Amniotic epithelial cell (primary cell): ENCODE data around the gene SLCO2B1.

ENCODE experiments used
- DNase-seq: peaks from one replicate; pipeline ENCODE4 v3.0.0-alpha.2; 2010; ENCODE audit warnings: low read depth

Gene SLCO2B1

DNA sequence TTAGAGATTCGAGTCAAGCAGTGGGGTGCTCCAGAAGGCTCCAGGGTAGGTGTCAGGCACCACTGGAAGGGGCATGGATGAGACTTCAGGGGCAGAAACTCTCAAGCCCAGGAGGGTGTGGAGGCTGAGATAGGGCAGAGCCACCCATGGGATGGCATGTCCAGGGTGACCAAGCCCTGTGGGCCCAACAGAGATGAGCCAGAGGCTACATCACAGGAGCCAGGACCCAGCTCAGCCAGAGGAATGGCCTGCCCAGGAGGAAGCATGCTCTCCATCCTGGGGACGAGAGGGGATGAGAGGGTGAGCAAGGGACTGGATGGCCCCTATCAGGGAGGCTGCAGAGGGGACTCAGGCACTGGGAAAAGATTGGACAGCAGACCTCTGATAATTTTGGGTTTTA is 42.8 kb downstream of the SLCO2B1 start:
- DNase-seq, result no peak

DNA sequence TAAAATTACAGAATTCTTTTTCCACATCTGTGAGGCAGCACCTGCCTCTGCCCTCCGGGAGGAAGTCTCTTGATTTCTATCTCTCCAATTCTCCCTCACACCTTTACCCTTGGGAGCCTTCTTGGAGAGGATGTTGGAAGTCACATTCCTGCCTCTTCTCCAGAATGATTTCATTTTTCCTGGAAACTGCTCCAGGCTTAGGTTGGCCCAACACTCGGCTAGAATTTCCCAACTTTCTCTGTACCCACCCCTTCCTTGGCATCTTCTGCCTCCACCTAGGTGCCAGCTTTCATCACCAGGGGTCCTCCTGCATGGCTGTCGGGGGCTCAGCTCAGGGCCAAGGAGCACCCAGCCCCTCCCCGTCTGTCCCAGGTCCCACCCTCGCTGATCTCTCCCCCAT is 43.2 kb downstream of the SLCO2B1 start:
- DNase-seq, result no peak

DNA sequence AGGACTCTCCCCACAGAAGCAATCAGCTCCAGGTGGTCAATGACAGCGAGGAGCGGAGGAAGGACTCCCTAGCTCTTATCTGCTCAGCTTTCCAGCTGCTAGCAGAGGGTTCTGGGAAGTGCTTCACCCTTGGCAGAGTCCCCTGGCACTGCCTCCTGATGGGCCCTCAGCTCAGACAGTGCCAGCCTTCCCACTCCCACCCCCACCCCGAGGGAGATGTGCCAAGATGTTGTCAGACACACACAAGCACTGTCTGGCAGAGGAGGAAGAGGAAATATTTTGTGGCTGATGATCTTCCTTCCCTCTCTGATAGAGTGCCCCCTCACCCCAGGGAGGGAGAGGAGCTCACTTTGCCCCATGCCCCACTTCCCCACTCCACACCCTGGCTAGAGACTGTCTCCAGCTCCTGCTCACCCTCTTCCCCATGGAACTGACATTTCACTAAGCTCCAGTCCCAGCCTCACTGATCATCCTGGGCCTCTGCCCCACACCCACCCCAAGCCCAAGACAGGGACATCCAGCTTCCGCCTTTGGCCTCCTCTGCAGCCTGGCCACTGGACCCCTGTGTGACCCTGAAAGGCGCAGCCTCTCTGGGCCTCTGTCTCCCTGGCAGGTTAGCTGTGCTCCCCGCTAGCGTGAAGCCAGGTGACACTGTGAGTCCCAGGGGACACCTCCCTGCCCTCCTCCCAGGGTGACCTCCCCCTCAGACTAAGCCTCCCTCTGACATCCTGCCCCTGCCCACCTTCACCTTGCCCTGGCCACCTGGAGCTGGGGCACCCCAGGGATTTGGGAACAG is 44.5 kb downstream of the SLCO2B1 start:
- no peak for DNase-seq

DNA sequence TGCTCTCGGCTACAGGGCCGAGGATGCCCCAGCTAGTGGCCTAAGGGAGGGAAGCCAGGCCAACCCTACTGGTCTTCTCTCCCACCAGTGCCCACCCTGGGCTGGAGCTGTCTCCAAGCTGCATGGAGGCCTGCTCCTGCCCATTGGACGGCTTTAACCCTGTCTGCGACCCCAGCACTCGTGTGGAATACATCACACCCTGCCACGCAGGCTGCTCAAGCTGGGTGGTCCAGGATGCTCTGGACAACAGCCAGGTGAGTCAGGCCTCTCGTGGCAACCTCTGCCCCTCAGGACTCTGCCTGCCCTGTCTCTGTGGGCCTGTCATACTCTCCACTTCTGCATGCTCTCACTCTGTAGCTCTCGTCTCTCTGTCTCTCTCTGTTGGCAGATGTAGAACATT is 45.5 kb downstream of the SLCO2B1 start:
- DNase-seq, result peak; percentile 3

DNA sequence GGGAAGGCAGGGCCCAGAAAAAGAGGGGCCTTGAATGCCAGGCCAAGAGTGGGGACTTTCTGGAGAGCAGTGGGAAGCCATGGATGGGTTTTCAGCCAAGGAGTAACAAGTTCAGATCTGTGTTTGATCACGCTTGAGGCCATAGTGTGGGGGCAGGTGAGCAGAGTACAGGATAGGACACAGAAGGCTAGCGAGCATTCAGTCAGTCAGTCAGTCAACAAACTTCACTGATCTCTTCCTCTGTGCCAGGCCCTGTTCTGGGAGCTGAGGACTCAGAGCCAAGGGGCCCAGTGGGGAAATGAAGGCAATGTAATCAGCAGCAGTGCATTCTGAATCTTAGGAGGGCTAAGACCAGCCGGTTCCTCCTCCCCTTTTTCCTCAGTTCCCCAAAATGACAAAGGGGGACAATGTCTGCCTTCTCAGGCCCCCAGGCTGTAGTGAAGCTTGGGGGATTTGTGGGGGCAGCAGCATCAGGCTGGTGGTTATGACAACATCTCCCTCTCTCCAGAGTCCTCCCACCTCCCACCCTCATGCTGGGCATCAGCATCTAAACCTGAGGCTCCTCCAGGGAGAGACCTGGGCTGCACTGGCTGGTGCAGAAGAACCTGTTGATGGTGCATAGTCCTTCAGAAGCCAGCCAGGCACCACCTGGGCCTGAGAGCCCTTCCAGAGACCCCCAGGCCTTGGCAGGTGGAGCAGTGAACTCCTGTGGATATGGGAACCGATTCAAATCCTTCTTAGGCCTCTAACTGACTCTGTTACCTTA is 46.8 kb downstream of the SLCO2B1 start:
- no peak for DNase-seq

DNA sequence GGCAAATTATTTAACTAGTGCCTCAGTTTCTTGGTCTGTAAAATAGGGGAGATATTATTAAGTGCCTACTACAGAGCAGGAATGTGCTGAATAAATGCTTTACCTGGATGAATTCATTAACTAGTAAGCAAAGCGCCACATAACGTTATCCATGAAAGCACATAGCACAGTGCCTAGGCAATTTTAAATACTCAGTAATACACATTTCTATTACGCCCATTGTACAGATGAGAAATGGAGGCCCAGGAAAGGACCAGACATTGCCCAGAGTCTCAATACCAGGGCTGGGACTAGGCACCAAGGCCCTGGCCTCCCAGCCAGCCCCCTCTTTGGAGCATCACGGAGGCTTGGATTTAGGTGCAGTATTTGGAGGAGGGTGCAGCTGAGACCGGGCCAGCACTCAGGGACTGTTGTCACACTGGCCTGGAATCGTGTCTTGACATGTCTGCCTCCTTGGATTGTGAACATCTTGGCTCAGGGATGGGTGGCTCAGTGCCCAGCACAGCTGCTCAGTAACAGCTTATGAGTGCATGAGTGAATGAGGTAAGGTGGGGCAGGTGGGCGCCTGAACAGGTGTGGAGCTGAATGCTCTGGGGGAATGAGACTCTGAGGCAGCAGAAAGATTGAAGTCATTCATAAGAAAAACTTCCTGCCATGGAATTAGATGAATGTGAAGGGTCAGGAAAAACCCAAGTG is 47.5 kb downstream of the SLCO2B1 start:
- DNase-seq, result no peak

DNA sequence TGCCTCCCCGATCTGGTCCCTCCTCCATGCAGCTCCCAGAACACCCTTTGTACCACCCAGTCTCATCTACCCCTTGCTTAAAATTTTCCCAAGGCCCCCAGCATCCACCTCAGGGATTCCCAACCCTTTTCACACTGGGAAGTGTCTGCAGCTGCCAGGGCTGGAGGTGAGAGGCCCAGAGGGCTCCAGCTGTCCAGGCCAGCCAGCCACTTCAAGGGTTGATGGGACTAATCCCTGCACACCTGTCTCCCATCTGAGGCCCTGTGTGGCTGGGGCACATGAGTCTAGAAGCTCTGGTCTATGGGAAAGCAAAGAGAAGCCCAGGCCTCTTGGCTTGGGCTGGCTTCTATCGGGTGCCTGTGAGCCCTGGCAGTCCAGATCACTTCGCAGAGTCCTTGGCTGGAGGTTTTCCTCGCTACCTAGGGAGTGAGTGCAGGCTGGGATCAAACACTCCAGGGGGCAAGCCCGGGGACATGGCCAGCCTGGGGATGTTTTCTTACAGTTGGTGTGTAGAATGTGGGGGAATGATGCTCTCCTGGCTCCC is 48.6 kb downstream of the SLCO2B1 start:
- no peak for DNase-seq

DNA sequence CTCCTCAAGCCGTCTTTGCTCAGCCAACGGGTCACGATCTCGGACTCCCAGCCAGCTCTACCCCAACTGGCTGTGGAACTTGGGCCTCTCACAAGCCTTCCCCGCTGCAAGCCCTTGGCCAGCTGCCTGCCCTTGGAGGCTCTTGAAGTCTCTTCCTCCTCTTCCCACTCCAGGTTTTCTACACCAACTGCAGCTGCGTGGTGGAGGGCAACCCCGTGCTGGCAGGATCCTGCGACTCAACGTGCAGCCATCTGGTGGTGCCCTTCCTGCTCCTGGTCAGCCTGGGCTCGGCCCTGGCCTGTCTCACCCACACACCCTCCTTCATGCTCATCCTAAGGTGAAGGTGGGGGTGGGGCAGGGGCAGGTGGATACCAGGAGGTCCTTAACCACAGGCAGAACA is 49.1 kb downstream of the SLCO2B1 start:
- DNase-seq, result no peak

DNA sequence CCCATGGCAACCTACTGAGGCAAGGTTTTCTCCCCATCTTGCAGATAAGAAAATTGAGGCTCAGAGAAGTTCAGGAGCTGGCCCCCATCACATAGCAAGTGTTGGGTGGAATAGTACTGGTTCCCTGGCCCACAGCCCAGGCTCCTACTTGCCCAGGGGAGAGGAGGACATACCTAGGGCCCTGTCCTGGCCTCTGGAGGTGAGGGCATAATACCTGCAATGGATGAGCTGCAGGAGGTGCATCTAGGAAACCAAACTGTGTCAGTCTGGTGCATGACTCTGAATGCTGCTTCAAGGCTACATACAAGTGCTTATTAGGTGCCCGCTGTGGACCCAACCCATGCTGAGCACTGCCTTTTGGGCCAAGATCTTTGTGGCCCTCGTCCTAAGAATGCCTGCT is 49.6 kb downstream of the SLCO2B1 start:
- no peak for DNase-seq

DNA sequence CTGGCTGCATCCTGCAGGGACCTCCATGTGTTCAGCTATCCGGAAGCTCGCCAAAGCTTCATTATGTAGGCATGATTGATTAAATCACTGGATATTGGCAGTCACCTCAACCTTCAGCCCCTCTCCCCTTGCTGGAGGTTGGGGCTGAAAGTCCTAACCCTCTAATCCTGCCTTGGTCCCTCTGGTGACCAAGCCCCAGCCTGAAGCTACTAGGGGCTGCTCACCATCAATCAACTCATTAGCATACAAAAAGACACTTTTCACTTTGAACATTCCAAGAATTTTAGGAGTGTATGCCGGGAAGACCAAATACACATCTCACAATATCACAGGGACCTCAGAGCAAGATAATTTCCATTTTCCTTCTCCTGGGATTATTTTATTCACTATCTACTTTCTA is 50.9 kb downstream of the SLCO2B1 start:
- DNase-seq, result no peak

DNA sequence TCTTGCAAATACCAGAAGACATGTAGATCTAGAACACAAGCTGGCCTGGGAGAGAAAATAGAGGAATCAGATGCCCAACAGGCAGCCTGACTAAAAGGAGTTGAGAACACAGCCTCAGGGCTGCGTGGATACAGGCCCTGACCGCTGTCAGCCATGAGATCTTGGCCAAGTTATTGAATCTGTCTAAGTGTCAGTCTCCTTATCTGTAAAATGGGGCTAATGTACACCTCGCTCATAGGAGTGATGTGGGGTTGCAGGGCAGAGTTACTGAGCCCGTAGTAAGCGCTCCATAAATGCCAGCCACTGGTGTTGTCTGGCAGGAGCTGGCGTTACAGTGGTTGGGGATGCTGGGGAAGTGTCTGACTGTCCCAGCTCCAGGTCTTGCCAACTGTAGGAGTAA is 51.3 kb downstream of the SLCO2B1 start:
- DNase-seq, result no peak

DNA sequence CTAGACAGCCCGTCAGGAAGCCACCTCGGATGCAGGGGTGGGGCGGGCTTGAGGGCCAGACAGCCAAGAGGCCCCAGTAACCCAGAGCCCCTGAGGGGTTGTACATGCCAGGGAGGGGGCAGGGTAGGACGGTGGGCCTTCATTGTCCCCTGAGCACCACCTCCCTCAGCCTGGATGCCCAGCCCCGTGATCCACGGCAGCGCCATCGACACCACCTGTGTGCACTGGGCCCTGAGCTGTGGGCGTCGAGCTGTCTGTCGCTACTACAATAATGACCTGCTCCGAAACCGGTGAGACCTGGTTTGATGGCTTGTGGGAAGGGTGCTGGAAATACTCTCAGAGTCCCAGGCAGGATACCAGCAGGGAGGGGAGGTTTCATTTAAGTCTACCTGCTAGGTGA is 52.2 kb downstream of the SLCO2B1 start:
- no peak for DNase-seq

DNA sequence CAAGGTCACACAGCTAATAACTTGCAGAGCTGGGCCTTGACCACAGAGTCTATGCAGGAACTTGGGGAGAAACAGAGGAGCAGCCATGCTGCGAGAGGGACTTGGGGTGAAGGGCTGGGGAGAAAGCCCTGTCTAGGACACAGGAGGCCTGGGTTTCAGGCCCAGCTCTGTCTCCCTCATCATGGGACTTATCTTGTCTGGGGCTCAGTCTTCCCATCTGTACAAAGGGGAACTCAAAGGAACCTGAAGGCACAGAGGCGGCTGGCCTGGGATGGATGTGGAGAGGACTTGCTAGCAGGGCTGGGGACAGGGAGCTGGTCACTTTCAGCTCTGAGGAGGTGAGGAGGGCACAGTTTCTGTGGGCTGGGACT is 52.7 kb downstream of the SLCO2B1 start:
- no peak for DNase-seq

DNA sequence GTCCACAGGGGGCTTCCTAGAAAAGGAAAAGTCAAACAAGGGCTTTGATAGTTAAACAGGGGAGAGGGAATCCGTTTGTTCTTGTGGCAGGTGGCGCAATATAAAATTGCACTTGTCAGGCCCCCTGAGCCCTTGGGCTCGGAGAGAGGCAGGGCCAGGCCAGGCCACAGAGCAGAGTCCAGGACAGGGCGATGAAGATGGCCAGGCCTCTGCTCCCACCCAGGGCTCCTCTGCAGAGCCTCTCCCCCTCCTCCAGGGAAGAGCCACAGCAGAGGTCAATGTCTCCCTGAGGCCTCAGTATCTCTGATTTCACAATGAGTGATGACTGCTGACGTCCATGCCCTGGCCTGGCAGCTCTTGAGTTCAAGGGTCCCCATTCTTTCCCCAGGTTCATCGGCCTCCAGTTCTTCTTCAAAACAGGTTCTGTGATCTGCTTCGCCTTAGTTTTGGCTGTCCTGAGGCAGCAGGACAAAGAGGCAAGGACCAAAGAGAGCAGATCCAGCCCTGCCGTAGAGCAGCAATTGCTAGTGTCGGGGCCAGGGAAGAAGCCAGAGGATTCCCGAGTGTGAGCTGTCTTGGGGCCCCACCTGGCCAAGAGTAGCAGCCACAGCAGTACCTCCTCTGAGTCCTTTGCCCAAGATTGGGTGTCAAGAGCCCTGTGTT is 53.2 kb downstream of the SLCO2B1 start:
- DNase-seq, result no peak

DNA sequence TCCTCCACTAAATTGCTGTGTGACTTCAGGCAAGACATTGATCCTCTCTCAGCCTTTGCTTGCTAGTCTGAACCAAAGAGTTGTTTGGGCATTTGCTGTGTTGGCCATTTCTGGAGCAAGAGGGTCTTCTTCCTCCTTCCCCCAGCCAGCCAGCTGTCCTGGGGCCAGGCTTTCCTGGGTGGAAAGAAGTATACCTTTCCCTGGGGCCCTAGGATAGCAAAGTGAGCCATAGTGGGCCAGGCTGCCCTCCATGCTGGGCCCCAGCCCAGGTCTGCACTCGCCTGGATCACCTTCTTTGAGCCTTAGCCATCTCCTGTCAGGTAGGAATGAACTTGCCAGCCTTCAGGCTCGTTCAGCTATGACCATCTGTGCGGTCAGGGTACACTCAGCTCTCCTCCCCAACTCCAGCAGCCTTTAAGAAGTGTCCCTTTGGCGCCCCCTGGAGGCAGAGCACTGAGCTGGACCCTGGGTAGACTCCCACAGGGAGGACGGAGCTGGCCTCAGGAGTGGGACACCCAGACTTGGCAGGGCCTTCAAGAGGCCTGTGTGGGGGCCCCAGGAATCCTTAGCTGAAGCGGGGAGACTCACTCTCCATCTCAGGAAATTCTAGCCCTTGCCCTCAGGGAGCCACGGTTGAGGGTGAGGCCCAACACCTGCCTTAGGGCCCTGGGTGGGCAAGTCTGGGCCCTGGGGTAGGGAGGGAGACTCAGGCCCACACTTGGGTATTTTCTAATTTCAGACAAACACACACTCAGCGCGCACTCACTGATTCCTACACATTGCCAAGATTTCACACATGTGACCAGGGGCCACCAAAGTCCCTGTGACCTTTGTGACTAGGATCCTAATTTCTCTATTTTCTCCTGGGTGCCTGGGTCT is 54.0 kb downstream of the SLCO2B1 start:
- DNase-seq, result peak; percentile 76

DNA sequence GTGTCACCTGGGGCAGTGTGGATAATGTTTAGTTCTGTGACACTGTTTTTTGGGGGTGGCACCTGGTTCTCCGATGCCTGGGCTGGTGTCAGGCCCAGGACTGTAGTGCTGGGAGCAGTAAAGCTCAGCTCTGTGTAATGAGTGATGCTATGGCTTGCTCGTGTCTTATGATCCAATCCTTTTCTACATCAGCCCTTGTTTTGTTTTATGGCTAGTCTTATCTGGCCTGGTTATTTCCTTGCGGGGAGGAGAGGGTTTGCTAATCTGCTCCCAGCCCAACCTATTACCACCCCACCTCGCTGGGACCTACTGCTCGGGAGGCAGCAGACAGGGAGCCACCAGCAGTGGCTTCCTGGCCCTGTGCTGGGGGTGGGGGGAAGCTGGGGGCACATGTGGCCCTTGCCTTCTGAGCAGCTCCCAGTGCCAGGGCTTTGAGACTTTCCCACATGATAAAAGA is 54.7 kb downstream of the SLCO2B1 start:
- DNase-seq, result no peak

DNA sequence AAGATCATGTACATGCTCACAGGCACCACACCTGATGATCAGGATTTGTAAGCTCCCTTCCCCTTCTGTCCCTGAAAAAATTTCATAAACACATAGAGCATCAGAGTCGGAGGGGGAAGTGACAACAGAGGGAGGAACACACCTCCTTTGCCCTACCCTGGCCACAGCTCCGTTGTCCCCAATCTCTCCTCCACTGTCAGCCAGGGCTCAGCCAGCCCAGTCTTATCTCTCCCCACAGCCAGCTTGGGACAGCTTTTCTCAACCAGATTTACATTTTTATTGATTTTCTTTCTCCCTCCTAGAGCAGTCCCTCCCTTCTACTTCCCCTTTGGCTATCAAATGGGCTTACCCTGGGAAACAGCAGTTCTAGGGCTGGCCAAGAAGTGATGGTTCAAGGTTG is 57.5 kb downstream of the SLCO2B1 start:
- no peak for DNase-seq

DNA sequence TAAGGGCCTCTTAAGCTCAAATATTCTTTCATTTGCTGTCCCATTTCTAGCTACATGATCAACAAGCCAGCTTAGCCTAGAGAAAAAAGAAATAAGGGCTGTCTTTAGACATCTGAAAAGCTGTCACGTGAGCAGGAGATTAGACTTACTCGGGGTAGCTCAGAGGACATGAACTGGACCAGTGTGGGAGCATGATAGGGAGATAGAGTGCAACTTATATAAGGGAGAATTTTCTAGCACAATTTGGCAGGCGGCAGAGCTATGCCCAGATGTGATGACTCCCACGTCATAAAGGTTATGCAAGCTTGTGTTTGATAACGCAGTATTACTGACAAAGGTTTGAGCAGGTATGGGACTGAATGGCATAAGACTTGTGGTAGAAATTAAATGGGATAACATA is 61.5 kb downstream of the SLCO2B1 start:
- DNase-seq, result no peak

DNA sequence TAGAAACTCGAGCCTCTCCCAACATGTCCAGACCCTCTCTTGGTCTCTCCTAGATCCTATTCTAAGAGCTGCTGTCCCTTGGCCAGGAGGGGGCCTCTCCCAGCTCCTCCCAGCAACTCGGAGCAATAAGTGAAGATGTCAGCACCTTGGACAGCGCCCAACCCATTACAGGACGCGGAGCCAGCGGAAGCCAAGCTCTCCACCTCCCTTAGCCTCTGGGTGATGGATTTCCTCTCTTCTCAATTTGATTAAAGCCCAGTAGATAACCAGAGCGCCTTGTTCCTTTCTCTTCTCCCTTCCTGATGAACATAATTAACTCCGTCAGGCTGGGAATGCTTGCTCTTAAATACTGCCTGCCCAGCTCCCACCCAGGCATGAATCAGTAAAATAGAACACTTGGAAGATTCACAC is 63.5 kb downstream of the SLCO2B1 start:
- DNase-seq, result peak; percentile 69

DNA sequence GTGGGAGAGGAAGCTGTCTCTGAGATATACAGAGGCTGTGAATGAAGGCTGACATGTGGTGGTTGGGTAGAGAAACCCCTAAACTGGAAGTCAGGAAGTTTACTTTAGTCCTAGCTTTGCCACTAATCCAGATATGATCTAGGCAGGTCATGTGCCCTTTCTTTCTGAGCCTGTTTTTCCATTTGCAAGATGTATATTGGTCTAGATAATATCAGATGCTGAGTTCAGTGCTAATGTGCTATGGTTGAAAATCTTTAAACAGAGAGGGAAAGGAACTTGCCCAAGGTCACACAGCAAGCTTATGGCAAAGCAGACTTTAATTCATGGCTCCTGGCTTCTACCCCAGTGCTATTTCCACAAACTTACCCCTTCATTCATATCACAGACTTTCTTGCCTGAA is 63.9 kb downstream of the SLCO2B1 start:
- no peak for DNase-seq

DNA sequence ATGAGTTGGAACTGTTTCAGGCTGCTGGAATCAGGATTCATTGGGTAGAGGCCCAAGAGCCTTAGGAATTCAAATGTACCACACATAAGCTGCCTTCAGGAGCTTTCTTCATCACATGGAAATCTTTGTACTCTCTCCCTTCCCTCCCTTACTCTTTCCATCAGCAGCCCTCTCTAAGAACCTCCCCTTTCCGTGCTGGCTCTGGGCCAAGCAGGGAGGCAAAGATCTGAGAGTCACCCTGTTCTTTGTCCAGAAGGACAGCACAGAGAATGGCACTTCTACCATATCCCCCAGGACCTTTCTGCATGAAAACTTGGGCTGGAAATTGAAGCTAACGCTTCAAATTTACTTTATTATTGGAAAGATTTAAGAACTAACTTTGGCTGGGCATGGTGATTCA is 69.0 kb downstream of the SLCO2B1 start:
- no peak for DNase-seq
